ENCODE data around the gene SEMA5A.

The SEMA5A gene

GRCh38 chr5:9149988-9150387, 395.9 kb downstream of the SEMA5A start:
- Histone ChIP-seq H3K9ac (ENCODE audit: low read depth, low read length) (no peak overlapping the region), H3K4me3 (ENCODE audit: low read depth, low read length) (no peak overlapping the region), H3K9me3 (ENCODE audit: control insufficient read depth, insufficient read depth, low read length) (no peaks in the 10 kb centered on the region), H3K36me3 (ENCODE audit: control insufficient read depth, insufficient read depth, low read length) (no peaks in the 10 kb centered on the region), H3K4me1 (ENCODE audit: control insufficient read depth, insufficient read depth, low read length) (no peaks in the 10 kb centered on the region), H3K27me3 (ENCODE audit: control insufficient read depth, insufficient read depth, low read length) (no peaks in the 10 kb centered on the region), H3K27ac (ENCODE audit: low read depth, low read length) (no peak overlapping the region)

GRCh38 chr5:9148242-9148641, 397.6 kb downstream of the SEMA5A start:
- no peaks in the 10 kb centered on the region for H3K9me3 ChIP-seq (ENCODE audit: control insufficient read depth, insufficient read depth, low read length)
- H3K4me1 ChIP-seq (ENCODE audit: control insufficient read depth, insufficient read depth, low read length) = no peaks in the 10 kb centered on the region
- no peaks in the 10 kb centered on the region for H3K36me3 ChIP-seq (ENCODE audit: control insufficient read depth, insufficient read depth, low read length)
- no peak overlapping the region for H3K27ac ChIP-seq (ENCODE audit: low read depth, low read length)
- no peaks in the 10 kb centered on the region for H3K27me3 ChIP-seq (ENCODE audit: control insufficient read depth, insufficient read depth, low read length)
- no peak overlapping the region for H3K4me3 ChIP-seq (ENCODE audit: low read depth, low read length)
- no peak overlapping the region for H3K9ac ChIP-seq (ENCODE audit: low read depth, low read length)

GRCh38 chr5:9140711-9141110, 405.2 kb downstream of the SEMA5A start:
- Histone ChIP-seq H3K27me3 (ENCODE audit: control insufficient read depth, insufficient read depth, low read length) (no peaks in the 10 kb centered on the region), H3K27ac (ENCODE audit: low read depth, low read length) (no peak overlapping the region), H3K4me1 (ENCODE audit: control insufficient read depth, insufficient read depth, low read length) (no peaks in the 10 kb centered on the region; the same call in 1 of the 2 replicates), H3K4me3 (ENCODE audit: low read depth, low read length) (no peak overlapping the region), H3K36me3 (ENCODE audit: control insufficient read depth, insufficient read depth, low read length) (no peaks in the 10 kb centered on the region), H3K9me3 (ENCODE audit: control insufficient read depth, insufficient read depth, low read length) (no peaks in the 10 kb centered on the region), H3K9ac (ENCODE audit: low read depth, low read length) (no peak overlapping the region)

- Histone ChIP-seq H3K9me3 (ENCODE audit: control insufficient read depth, insufficient read depth, low read length) (no peaks in the 10 kb centered on the region), H3K4me1 (ENCODE audit: control insufficient read depth, insufficient read depth, low read length) (no peaks in the 10 kb centered on the region; the same call in 1 of the 2 replicates), H3K27ac (ENCODE audit: low read depth, low read length) (no peak overlapping the region), H3K4me3 (ENCODE audit: low read depth, low read length) (no peak overlapping the region), H3K36me3 (ENCODE audit: control insufficient read depth, insufficient read depth, low read length) (no peaks in the 10 kb centered on the region), H3K9ac (ENCODE audit: low read depth, low read length) (no peak overlapping the region), H3K27me3 (ENCODE audit: control insufficient read depth, insufficient read depth, low read length) (no peaks in the 10 kb centered on the region)
Measured at GRCh38 chr5:9140202-9140601, 405.7 kb downstream of the SEMA5A start.

DNA sequence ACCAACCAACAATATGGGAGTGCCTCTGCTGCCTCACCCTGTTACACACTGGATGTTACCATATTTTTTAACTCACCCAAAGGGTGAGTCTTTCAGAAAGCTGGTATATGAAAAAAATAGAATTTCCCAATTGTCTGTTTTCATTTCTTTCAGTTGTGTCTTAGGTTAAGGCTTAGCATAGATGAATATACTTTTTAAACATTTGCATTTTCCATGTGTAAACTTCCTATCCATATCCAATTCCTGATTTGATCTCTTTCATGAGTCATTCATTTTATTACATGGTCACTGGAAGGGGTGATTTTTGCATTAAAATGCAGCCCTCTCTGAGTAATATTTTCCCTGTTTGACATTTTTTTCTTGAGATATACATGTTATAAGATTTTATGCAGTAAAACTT, 406.5 kb downstream of the SEMA5A start:
- H3K27me3 ChIP-seq (ENCODE audit: control insufficient read depth, insufficient read depth, low read length) = no peaks in the 10 kb centered on the region
- no peak overlapping the region for H3K9ac ChIP-seq (ENCODE audit: low read depth, low read length)
- H3K9me3 ChIP-seq (ENCODE audit: control insufficient read depth, insufficient read depth, low read length) = no peaks in the 10 kb centered on the region
- no peaks in the 10 kb centered on the region for H3K36me3 ChIP-seq (ENCODE audit: control insufficient read depth, insufficient read depth, low read length)
- no peak overlapping the region for H3K4me3 ChIP-seq (ENCODE audit: low read depth, low read length)
- H3K27ac ChIP-seq (ENCODE audit: low read depth, low read length) = no peak overlapping the region
- no peaks in the 10 kb centered on the region; the same call in 1 of the 2 replicates for H3K4me1 ChIP-seq (ENCODE audit: control insufficient read depth, insufficient read depth, low read length)

GRCh38 chr5:9128136-9128535, 417.7 kb downstream of the SEMA5A start:
- Histone ChIP-seq H3K9ac (ENCODE audit: low read depth, low read length) (no peak overlapping the region), H3K9me3 (ENCODE audit: control insufficient read depth, insufficient read depth, low read length) (no peaks in the 10 kb centered on the region), H3K27me3 (ENCODE audit: control insufficient read depth, insufficient read depth, low read length) (no peaks in the 10 kb centered on the region), H3K4me3 (ENCODE audit: low read depth, low read length) (no peak overlapping the region), H3K36me3 (ENCODE audit: control insufficient read depth, insufficient read depth, low read length) (no peaks in the 10 kb centered on the region), H3K27ac (ENCODE audit: low read depth, low read length) (no peak overlapping the region), H3K4me1 (ENCODE audit: control insufficient read depth, insufficient read depth, low read length) (no peaks in the 10 kb centered on the region)

GRCh38 chr5:9126490-9126889, 419.4 kb downstream of the SEMA5A start:
- Histone ChIP-seq H3K4me3 (ENCODE audit: low read depth, low read length) (no peak overlapping the region), H3K36me3 (ENCODE audit: control insufficient read depth, insufficient read depth, low read length) (no peaks in the 10 kb centered on the region), H3K27ac (ENCODE audit: low read depth, low read length) (no peak overlapping the region), H3K27me3 (ENCODE audit: control insufficient read depth, insufficient read depth, low read length) (no peaks in the 10 kb centered on the region), H3K9me3 (ENCODE audit: control insufficient read depth, insufficient read depth, low read length) (no peaks in the 10 kb centered on the region), H3K9ac (ENCODE audit: low read depth, low read length) (no peak overlapping the region), H3K4me1 (ENCODE audit: control insufficient read depth, insufficient read depth, low read length) (no peaks in the 10 kb centered on the region)

GRCh38 chr5:9125852-9126251, 420.0 kb downstream of the SEMA5A start:
- Histone ChIP-seq H3K4me3 (ENCODE audit: low read depth, low read length) (no peak overlapping the region), H3K4me1 (ENCODE audit: control insufficient read depth, insufficient read depth, low read length) (no peaks in the 10 kb centered on the region), H3K9ac (ENCODE audit: low read depth, low read length) (no peak overlapping the region), H3K27me3 (ENCODE audit: control insufficient read depth, insufficient read depth, low read length) (no peaks in the 10 kb centered on the region), H3K36me3 (ENCODE audit: control insufficient read depth, insufficient read depth, low read length) (no peaks in the 10 kb centered on the region), H3K9me3 (ENCODE audit: control insufficient read depth, insufficient read depth, low read length) (no peaks in the 10 kb centered on the region), H3K27ac (ENCODE audit: low read depth, low read length) (no peak overlapping the region)

DNA sequence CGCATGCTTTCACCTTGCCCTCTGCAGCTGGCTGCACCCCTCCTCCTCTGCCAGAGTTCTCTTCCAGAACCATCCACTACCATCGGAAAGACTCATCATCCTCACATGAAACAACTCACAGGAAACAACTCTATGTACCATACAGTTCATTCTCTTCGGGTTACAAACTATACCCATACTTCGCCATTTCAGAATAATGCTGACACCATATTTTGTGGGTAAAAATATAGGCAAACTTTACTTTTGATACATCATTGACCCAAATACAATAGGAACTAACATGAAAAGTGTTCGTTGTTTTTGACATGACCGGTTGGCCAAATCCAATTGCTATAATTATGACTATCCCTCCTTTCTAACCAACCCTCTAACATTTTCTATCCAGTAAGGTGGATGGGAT, 421.0 kb downstream of the SEMA5A start:
- no peak overlapping the region for H3K27ac ChIP-seq (ENCODE audit: low read depth, low read length)
- H3K4me3 ChIP-seq (ENCODE audit: low read depth, low read length) = no peak overlapping the region
- no peaks in the 10 kb centered on the region for H3K9me3 ChIP-seq (ENCODE audit: control insufficient read depth, insufficient read depth, low read length)
- H3K36me3 ChIP-seq (ENCODE audit: control insufficient read depth, insufficient read depth, low read length) = no peaks in the 10 kb centered on the region
- no peak overlapping the region for H3K9ac ChIP-seq (ENCODE audit: low read depth, low read length)
- no peaks in the 10 kb centered on the region for H3K4me1 ChIP-seq (ENCODE audit: control insufficient read depth, insufficient read depth, low read length)
- H3K27me3 ChIP-seq (ENCODE audit: control insufficient read depth, insufficient read depth, low read length) = no peaks in the 10 kb centered on the region

DNA sequence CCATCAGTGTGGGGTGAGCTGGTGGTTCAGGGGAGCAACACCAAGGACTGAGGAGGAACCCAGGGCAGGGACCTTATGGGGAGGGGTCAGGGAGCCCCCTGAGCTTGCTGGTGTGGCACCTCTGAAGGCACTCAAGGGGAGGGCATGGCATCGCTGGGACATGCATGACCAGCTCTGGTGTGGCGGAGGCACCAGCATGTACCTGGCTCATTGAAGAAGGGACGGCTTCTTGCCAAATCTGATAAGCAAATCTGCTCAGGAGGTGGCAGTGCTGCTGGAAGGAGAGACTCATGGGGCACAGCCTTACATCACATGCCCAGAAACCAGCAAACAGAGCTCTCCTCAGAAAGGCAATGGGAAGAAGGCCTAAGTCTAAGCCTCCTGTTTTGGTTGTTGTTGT, 421.8 kb downstream of the SEMA5A start:
- Histone ChIP-seq H3K36me3 (ENCODE audit: control insufficient read depth, insufficient read depth, low read length) (no peaks in the 10 kb centered on the region), H3K27ac (ENCODE audit: low read depth, low read length) (no peak overlapping the region), H3K9ac (ENCODE audit: low read depth, low read length) (no peak overlapping the region), H3K27me3 (ENCODE audit: control insufficient read depth, insufficient read depth, low read length) (no peaks in the 10 kb centered on the region), H3K9me3 (ENCODE audit: control insufficient read depth, insufficient read depth, low read length) (no peaks in the 10 kb centered on the region), H3K4me3 (ENCODE audit: low read depth, low read length) (no peak overlapping the region), H3K4me1 (ENCODE audit: control insufficient read depth, insufficient read depth, low read length) (no peaks in the 10 kb centered on the region)

GRCh38 chr5:9122528-9122927, 423.3 kb downstream of the SEMA5A start:
- H3K9ac ChIP-seq (ENCODE audit: low read depth, low read length) = no peak overlapping the region
- no peaks in the 10 kb centered on the region for H3K4me1 ChIP-seq (ENCODE audit: control insufficient read depth, insufficient read depth, low read length)
- no peaks in the 10 kb centered on the region for H3K9me3 ChIP-seq (ENCODE audit: control insufficient read depth, insufficient read depth, low read length)
- no peak overlapping the region for H3K27ac ChIP-seq (ENCODE audit: low read depth, low read length)
- H3K27me3 ChIP-seq (ENCODE audit: control insufficient read depth, insufficient read depth, low read length) = no peaks in the 10 kb centered on the region
- no peaks in the 10 kb centered on the region for H3K36me3 ChIP-seq (ENCODE audit: control insufficient read depth, insufficient read depth, low read length)
- no peak overlapping the region for H3K4me3 ChIP-seq (ENCODE audit: low read depth, low read length)

DNA sequence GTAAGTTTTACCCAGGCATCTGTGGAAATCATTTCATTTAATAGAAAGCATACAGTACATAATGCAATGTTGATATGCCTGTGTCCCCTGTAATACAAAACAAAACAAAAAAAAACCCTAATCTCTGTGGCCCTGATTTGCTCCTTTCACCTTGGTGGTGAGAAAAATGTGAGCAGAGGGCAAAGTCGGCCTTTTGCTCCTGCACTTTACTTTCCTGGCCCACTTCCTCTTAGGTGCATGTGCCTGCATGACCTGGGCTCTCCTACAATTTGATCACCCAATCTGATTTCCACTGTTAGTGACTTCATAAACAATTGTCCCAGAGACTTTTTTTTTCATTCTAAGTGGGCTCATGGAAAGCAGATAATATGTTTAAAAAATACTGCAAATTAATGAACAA, 424.3 kb downstream of the SEMA5A start:
- no peaks in the 10 kb centered on the region for H3K9me3 ChIP-seq (ENCODE audit: control insufficient read depth, insufficient read depth, low read length)
- no peak overlapping the region for H3K4me3 ChIP-seq (ENCODE audit: low read depth, low read length)
- no peaks in the 10 kb centered on the region for H3K27me3 ChIP-seq (ENCODE audit: control insufficient read depth, insufficient read depth, low read length)
- no peak overlapping the region for H3K27ac ChIP-seq (ENCODE audit: low read depth, low read length)
- no peak overlapping the region for H3K9ac ChIP-seq (ENCODE audit: low read depth, low read length)
- no peaks in the 10 kb centered on the region for H3K4me1 ChIP-seq (ENCODE audit: control insufficient read depth, insufficient read depth, low read length)
- H3K36me3 ChIP-seq (ENCODE audit: control insufficient read depth, insufficient read depth, low read length) = no peaks in the 10 kb centered on the region
